GM19467 (cell line): ENCODE measurements around the gene ELL3.
"Not testable (repeated sequence)": the region's sequence is repeated elsewhere in the genome, so short reads cannot be mapped to it uniquely, and the experiment has no call there.

Source experiments
- ATAC-seq: cut with Tn5 transposase; IDR thresholded peaks from one replicate; pipeline ENCODE4 v1.9.1; 2021; ENCODE audit warnings: mild to moderate bottlenecking, moderate library complexity; ENCODE audit not compliant: unreplicated experiment

Gene ELL3, protein sequence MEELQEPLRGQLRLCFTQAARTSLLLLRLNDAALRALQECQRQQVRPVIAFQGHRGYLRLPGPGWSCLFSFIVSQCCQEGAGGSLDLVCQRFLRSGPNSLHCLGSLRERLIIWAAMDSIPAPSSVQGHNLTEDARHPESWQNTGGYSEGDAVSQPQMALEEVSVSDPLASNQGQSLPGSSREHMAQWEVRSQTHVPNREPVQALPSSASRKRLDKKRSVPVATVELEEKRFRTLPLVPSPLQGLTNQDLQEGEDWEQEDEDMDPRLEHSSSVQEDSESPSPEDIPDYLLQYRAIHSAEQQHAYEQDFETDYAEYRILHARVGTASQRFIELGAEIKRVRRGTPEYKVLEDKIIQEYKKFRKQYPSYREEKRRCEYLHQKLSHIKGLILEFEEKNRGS

GRCh38 chr15:43776718-43777266, at the start of gene ELL3:
ELL3 (minus strand) TSS chr15:43776966; CDS start chr15:43776901, 65 bp downstream.
- peak; percentile 46 for ATAC-seq

- no peak for ATAC-seq
Observed at GRCh38 chr15:43826029-43826507, 49.3 kb upstream of the ELL3 start.

GRCh38 chr15:43825305-43825704, 48.5 kb upstream of the ELL3 start:
- ATAC-seq, result not testable (repeated sequence)

DNA sequence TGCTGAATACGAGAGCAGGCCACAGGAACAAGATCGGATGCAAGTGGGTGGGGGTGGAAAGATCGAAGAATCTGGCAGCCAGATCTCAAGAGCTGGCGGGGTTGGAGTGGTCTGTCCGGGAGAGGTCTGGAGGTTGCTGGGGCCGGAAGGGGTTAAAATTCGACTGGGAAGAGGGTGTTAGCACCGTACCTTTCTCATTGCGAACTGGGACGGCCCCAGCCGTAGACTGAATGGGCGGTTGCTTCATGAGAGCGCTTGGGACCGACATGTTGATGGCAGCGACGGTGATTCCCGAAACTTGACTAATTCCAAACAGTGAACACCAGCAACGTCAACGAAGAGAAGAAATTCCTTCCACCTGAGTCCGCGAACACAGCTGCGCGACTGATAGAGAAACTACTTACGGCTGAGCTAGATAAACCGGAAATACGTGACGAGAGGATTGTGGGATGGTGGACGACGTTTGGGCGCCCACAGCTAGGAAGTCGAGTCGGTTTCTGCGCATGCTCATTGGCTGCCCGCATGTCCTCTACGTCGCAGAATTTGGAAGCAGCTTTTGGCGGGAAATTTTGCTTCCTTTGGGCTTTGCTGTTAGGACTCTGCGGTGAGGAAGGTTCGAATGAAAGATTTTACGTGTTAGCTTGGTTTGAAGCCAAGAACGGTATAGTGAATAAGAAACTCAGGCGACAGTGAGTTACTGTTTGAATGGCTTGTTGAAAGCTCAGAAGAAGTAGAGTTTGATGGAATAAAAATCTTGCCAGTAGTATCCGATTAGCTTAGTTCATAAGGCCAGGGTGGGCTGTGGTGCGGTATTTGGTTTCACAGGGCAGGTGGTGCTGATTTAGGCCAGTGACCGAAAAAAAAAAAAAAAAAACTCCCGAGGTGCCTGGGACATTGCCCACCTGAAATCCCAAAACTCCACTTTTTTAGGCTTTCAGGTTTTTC, 47.8 kb upstream of the ELL3 start, which contains the start of gene MFAP1:
MFAP1 (minus strand) TSS at position 389 of the 945 bp plus-strand sequence; CDS start at position 268, 121 bp downstream.
- peak; percentile 60 for ATAC-seq

DNA sequence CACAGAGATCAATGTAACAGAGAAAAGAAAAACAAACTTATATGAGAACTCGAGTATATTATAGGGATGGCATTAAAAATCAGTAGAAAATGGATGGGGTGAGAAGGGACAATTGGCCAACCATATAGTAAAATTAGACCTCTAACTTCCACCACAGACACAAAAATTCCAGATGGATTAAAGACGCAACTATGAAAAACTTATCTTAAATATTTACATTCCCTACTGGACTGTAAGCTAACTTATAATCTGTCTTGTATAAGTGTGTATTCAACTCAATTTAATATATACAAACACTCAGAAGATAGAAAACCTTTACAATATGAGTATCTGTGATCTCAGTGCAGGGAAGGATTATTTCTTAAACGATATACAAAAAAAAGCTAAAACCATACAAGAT, 44.7 kb upstream of the ELL3 start:
- no peak for ATAC-seq

GRCh38 chr15:43815064-43815463, 38.3 kb upstream of the ELL3 start:
- ATAC-seq, result not testable (repeated sequence)

- ATAC-seq, result no peak
Observed at GRCh38 chr15:43808960-43809678, 32.4 kb upstream of the ELL3 start.

DNA sequence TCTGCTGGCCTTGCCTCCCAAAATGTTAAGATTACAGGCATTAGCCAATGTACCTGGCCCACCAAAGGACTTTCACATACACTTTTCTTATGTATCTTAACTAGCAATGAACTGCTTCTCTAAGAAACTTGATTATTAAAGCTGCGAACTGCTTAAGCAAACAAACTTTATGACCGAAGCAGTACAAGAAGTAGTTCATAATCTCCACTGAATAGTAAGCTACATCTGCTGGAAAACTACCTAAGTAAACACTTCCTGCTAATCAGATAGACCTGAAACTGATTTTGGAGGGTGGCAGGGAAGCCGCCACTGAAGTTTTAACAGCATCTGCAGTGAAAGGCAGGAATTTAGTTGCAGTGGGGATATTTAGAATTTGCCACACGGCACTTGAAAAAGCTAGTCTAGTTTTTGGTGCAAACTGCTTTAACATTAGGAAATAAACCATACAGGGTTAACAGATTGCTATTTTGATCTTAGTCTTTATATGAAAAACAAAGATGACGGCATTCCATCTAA, 31.7 kb upstream of the ELL3 start:
- ATAC-seq, result no peak

GRCh38 chr15:43802676-43803075, 25.9 kb upstream of the ELL3 start:
- ATAC-seq, result not testable (repeated sequence)

DNA sequence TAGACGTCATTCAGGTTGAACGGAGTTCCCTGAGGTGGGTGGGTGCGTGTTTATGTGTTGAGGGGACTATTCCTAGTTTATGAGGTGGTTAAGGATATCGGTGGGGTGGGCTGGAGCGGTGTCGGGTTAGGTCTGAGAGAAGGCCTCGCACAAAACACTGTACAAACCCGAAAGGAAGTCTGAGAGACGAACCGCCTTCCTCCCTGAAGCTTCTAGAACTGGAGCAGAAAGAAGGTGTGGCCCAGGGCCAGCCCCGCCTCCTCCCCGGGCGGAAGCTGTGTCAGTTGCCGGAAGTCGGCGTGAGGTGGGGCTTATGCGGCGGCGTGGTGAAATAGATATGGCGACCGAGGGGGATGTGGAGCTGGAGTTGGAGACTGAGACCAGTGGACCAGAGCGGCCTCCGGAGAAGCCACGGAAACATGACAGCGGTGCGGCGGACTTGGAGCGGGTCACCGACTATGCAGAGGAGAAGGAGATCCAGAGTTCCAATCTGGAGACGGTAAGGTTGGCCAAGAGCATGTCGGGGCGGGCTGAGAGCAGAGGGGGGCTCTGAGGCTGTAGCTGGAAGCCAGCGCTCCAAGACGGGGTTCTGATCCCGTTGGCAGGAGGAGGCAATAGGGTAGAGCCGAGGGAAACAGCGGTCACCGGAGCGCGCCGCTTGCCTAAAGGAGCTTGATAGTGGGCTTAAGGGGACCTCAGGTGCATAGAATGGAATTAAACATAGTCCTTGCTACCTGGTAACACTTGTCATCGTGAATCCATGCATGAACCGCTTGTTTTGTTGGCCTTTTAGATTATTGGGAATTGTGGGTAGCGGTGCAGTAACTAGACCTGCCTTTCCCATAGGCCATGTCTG, 23.7 kb upstream of the ELL3 start, which contains the start of gene HYPK:
HYPK (plus strand) TSS at position 314 of the 856 bp plus-strand sequence; CDS start at position 338, 24 bp downstream.
- peak; percentile 87 for ATAC-seq

GRCh38 chr15:43799945-43800285, 23.1 kb upstream of the ELL3 start, which contains the start of gene SERINC4:
SERINC4 (minus strand) TSS chr15:43800220; CDS start chr15:43799986, 234 bp downstream.
- ATAC-seq, result no peak

DNA sequence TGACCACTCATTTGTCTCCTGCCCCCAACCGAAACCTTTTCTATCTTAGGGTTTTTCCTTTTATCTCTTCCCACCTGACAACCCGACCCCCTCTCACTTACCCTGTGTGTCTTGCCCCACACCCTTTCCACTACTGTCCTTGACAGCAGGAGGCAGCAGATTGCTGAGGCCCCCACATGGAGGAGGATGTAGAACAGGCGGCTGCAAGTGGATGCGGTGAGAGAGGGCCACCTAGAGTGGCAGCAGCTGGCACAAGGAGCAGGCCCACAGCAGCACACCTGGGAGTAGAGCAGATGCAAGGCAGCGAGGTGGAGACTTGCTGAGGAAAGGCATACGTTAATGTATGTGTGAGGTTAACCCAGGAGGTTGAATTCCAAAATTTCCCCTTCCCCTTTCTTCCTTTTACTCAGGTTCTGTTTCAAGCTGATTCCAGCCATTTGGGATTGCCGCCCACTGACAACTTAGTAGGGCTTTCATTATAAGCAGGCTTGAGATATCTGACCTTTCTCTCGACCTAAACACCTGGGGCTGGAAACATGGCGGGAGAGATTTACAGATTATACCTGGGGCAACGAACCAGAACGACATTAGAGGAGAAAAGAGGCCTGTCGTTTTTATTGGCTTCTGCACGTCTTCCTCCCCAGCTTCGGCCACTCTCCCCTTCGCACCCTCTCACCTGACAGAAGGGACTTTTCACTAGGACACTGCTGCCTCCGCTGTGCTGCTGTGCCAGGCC, 22.6 kb upstream of the ELL3 start:
- no peak for ATAC-seq

DNA sequence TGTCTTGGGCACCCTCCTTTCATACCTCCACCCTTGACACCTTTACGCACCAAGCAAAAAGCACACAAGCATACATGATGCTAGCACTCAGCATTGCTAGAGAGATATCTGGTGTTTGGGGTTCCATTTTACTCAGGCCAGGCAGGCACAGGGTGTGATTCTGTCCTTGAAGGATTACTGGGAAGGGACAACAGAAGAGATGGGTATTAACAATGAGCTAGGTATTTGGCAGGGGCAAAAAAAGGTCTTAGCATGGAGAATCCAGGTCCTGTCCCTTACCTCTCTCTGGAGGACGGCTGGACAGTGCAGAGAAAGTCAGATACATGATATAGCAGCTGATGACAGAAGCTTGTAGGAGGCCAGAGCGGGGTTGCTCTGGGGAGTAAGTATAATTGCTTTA, 19.8 kb upstream of the ELL3 start:
- no peak for ATAC-seq

- no peak for ATAC-seq
Observed at GRCh38 chr15:43795997-43796396, 19.2 kb upstream of the ELL3 start.

DNA sequence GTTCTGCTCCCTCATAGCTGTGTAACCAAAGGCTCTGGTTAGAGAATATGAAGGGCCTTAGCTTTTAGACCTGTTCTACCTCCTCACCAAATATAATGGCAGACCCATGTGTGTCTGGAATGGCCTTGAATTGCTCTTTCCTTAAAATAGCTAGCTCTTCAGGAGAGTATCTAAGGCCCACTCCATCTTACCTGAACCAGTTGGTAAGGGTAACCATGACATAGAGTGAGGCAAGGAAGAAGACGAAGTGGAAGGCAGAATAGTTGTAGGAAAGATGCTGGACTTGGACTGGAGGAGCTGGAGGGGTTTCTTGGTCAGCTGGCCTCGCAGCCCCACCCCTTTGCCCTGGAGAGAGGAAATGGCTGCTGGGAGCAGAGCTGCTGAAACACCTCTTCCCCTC, 18.4 kb upstream of the ELL3 start:
- ATAC-seq, result no peak

DNA sequence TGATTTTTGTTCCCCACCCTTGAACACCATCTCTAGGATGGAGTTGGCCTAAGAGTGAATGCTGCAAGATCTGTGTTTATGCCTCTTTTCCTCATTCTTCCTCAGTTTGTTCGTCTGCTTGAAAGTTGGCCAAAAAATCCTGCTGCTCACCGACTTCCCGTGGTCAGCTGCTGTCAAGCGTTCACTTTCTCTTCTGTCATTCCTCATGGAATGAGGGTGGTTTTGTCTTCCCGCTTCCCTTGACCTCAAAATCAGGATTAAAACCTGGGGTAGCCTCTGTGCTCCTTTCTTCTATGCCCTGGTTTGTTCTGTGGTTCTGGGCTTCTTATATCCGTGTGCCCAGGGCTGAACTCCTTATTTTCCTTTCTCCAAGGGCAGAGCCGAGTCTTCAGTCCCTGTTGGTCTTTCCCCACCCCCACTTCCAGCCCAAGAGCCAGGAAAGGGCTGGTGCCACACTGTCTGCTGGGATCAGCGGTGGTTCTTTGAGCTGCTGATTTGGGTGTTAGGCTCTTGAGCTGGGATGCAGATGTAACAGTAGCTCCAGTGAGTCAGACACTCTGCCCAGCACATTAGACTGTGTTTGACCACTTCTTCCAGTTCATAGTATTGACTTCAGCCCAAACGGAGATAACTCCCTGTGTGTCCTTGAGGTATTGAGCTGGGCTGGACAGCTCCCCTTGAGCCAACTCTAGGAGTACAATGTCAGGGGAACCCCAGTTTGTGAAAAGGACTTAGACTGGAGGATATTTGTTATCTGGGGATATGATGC, 17.7 kb upstream of the ELL3 start:
- no peak for ATAC-seq

DNA sequence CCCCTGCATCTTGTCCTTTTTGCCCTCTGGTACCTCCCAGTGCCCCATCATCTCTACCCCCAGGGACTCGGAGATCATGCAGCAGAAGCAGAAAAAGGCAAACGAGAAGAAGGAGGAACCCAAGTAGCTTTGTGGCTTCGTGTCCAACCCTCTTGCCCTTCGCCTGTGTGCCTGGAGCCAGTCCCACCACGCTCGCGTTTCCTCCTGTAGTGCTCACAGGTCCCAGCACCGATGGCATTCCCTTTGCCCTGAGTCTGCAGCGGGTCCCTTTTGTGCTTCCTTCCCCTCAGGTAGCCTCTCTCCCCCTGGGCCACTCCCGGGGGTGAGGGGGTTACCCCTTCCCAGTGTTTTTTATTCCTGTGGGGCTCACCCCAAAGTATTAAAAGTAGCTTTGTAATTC, 16.9 kb upstream of the ELL3 start:
- no peak for ATAC-seq
